Gastrocnemius medialis (tissue), 4 donors: ENCODE measurements around the gene PLXNA2.

Source experiments
- POLR2A ChIP-seq, 2 donors: fragments of 450-650 bp; IDR thresholded peaks; one replicate each; pipeline ENCODE4 v1.6.1; 2017; ENCODE audit warnings: antibody characterized with exemption in 2 of 2, mild to moderate bottlenecking in 2 of 2, moderate library complexity in 2 of 2
- TF ChIP-seq, protein P1 (sequence below), 5 experiments: fragments of 450-650 bp in 3 of 5; fragments of 200-600 bp in 2 of 5; sonication (generic) in 2 of 5; IDR thresholded peaks in 4 of 5; conservative IDR thresholded peaks in 1 of 5; 1 replicate in 4 of 5; 2 replicates in 1 of 5; pipeline ENCODE4 v1.5.1; 2016 to 2019; ENCODE audit warnings: antibody characterized with exemption in 5 of 5, mild to moderate bottlenecking in 3 of 5, moderate library complexity in 3 of 5

DNA sequence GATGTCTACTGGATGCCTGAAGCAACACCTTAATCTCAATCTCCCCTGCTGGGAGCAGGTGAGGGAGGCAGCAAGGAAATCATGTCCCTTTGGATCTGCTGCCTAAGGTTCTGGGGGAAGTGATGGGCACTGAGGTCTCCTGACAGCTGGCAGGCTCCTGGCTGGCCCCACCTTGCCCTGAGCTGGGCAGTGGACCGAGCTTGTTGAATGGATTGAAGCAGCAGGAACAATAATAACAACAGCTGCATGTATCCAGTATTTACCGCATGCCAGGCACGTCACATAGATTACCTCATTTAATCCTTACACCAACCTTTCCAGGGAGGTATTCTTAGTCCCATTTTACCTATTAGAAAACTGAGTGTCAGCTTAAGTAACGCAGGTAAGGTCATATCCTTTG lies 133.9 kb downstream of the PLXNA2 start:
- TF ChIP-seq, protein P1, sequence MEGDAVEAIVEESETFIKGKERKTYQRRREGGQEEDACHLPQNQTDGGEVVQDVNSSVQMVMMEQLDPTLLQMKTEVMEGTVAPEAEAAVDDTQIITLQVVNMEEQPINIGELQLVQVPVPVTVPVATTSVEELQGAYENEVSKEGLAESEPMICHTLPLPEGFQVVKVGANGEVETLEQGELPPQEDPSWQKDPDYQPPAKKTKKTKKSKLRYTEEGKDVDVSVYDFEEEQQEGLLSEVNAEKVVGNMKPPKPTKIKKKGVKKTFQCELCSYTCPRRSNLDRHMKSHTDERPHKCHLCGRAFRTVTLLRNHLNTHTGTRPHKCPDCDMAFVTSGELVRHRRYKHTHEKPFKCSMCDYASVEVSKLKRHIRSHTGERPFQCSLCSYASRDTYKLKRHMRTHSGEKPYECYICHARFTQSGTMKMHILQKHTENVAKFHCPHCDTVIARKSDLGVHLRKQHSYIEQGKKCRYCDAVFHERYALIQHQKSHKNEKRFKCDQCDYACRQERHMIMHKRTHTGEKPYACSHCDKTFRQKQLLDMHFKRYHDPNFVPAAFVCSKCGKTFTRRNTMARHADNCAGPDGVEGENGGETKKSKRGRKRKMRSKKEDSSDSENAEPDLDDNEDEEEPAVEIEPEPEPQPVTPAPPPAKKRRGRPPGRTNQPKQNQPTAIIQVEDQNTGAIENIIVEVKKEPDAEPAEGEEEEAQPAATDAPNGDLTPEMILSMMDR (IDR thresholded peaks at IDR 0.05 in 4 of 5, conservative IDR thresholded peaks at IDR 0.05 in 1 of 5): no peak
- TF ChIP-seq POLR2A (IDR thresholded peaks at IDR 0.05): no peak
